ENCODE data around the gene CDH18.
A peak's percentile ranks its signal among the peaks of the same experiment; 100 is the strongest.

Gene CDH18

GRCh38 chr5:19728571-19728970 lies 259.4 kb downstream of the CDH18 start:
- no peak for DNase-seq

GRCh38 chr5:19719109-19719508 lies 268.9 kb downstream of the CDH18 start:
- no peak for DNase-seq

GRCh38 chr5:19713740-19714139 lies 274.3 kb downstream of the CDH18 start:
- DNase-seq: no peak

- no peak for DNase-seq
Measured at GRCh38 chr5:19709403-19709802, 278.6 kb downstream of the CDH18 start.

- no peak for DNase-seq
Measured at GRCh38 chr5:19706776-19707175, 281.2 kb downstream of the CDH18 start.

- DNase-seq: no peak
Measured at GRCh38 chr5:19701731-19702130, 286.3 kb downstream of the CDH18 start.

- no peak for DNase-seq
Measured at GRCh38 chr5:19694949-19695611, 292.9 kb downstream of the CDH18 start.

GRCh38 chr5:19690978-19691377 lies 297.0 kb downstream of the CDH18 start:
- DNase-seq: no peak

- DNase-seq: no peak
Measured at GRCh38 chr5:19685473-19685872, 302.5 kb downstream of the CDH18 start.

GRCh38 chr5:19676895-19677294 lies 311.1 kb downstream of the CDH18 start:
- DNase-seq: no peak

GRCh38 chr5:19660679-19661078 lies 327.3 kb downstream of the CDH18 start:
- DNase-seq: no peak

GRCh38 chr5:19655627-19656026 lies 332.4 kb downstream of the CDH18 start:
- DNase-seq: no peak

- no peak for DNase-seq
Measured at GRCh38 chr5:19638461-19638860, 349.5 kb downstream of the CDH18 start.

- no peak for DNase-seq
Measured at GRCh38 chr5:19630876-19631275, 357.1 kb downstream of the CDH18 start.

GRCh38 chr5:19626211-19626610 lies 361.8 kb downstream of the CDH18 start:
- DNase-seq: no peak

- DNase-seq: no peak
Measured at GRCh38 chr5:19625562-19625961, 362.4 kb downstream of the CDH18 start.

- no peak for DNase-seq
Measured at GRCh38 chr5:19619571-19619970, 368.4 kb downstream of the CDH18 start.

GRCh38 chr5:19616701-19617215 lies 371.2 kb downstream of the CDH18 start:
- DNase-seq: no peak

GRCh38 chr5:19615661-19616060 lies 372.3 kb downstream of the CDH18 start:
- no peak for DNase-seq

GRCh38 chr5:19615071-19615470 lies 372.9 kb downstream of the CDH18 start:
- DNase-seq: no peak

- peak; percentile 34 for DNase-seq
Measured at GRCh38 chr5:19608444-19609002, 379.5 kb downstream of the CDH18 start.

- no peak for DNase-seq
Measured at GRCh38 chr5:19605846-19606407, 382.1 kb downstream of the CDH18 start.

GRCh38 chr5:19584131-19584530 lies 403.9 kb downstream of the CDH18 start:
- DNase-seq: no peak

GRCh38 chr5:19577882-19578281 lies 410.1 kb downstream of the CDH18 start:
- no peak for DNase-seq

GRCh38 chr5:19568004-19568403 lies 420.0 kb downstream of the CDH18 start:
- DNase-seq: no peak

All from kidney glomerular epithelial cell (primary cell).